ENCODE results near the gene MINDY1.
A peak's percentile ranks its signal among the peaks of the same experiment; 100 is the strongest.

MINDY1 gene

GRCh38 chr1:150974580-150975478, 31.9 kb downstream of the MINDY1 start, which contains the start of gene CERS2:
Gene CERS2 (minus strand): TSS chr1:150974835. CDS start chr1:150969090, 5,745 bp downstream.
- TF ChIP-seq, protein P1, sequence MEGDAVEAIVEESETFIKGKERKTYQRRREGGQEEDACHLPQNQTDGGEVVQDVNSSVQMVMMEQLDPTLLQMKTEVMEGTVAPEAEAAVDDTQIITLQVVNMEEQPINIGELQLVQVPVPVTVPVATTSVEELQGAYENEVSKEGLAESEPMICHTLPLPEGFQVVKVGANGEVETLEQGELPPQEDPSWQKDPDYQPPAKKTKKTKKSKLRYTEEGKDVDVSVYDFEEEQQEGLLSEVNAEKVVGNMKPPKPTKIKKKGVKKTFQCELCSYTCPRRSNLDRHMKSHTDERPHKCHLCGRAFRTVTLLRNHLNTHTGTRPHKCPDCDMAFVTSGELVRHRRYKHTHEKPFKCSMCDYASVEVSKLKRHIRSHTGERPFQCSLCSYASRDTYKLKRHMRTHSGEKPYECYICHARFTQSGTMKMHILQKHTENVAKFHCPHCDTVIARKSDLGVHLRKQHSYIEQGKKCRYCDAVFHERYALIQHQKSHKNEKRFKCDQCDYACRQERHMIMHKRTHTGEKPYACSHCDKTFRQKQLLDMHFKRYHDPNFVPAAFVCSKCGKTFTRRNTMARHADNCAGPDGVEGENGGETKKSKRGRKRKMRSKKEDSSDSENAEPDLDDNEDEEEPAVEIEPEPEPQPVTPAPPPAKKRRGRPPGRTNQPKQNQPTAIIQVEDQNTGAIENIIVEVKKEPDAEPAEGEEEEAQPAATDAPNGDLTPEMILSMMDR (IDR thresholded peaks at IDR 0.05; ENCODE audit: low read depth, low read length, missing control alignments), result no peak
- H3K27me3 ChIP-seq (replicated peaks), result no peaks in the 10 kb centered on the region
- in situ Hi-C loops (cut with HindIII; ENCODE audit: low pct_ligation_motif_present, low sequenced_read_pairs), result no loop called here
- H3K36me3 ChIP-seq (replicated peaks), result no peaks in the 10 kb centered on the region
- peak within 1 kb of the TSS; percentile 80 for H3K4me3 ChIP-seq (ENCODE audit: low read depth, low read length)
- peak; percentile 62 for DNase-seq
- H3K27ac ChIP-seq, result peak within 1 kb of the TSS; percentile 75

DNA sequence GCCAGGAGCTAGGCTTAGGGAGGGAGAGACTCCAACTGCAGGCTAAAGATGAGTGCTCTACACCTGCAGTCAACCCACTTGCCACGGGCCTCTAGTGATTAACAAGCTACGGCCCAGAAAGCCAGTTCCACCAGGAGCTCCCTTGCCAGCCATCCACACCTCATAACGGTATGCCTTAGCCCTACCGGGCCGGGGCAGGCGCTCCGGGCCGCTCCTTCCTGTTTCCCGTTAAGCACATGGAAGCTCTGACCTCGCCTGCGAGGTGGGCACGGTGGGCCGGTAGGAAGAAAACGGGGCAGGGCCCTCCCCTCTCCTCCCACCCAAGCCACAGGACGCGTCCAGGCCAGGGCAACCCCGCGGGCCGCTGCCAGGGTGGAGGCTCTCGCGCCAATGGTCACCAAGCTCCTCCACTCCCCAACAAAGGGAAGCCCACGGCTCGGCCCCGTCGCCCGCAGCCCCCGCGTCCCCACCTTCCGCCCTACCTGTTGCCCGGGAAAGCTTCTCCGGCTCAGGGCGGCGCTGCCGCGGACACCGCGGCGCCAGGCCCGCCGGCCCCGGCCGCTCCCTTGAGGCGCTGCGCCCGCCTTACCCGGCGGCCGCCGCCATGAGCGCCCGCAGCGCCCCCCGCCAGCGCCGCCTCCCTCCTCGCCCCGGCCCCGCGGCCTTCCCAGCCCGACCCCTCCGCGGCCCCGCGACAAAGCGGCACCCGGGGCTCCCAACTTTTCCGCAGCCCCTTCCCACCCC, 32.7 kb downstream of the MINDY1 start:
- in situ Hi-C loops (cut with HindIII; ENCODE audit: low pct_ligation_motif_present, low sequenced_read_pairs), result no loop called here
- Histone ChIP-seq H3K36me3 (replicated peaks) (peaks cover 2% of the 10 kb centered on the region), H3K4me3 (ENCODE audit: low read depth, low read length) (peak overlapping the region; percentile 80), H3K27me3 (replicated peaks) (no peaks in the 10 kb centered on the region), H3K27ac (peak overlapping the region; percentile 75)
- no peak for DNase-seq
- TF ChIP-seq, protein P1 (IDR thresholded peaks at IDR 0.05; ENCODE audit: low read depth, low read length, missing control alignments), result no peak

DNA sequence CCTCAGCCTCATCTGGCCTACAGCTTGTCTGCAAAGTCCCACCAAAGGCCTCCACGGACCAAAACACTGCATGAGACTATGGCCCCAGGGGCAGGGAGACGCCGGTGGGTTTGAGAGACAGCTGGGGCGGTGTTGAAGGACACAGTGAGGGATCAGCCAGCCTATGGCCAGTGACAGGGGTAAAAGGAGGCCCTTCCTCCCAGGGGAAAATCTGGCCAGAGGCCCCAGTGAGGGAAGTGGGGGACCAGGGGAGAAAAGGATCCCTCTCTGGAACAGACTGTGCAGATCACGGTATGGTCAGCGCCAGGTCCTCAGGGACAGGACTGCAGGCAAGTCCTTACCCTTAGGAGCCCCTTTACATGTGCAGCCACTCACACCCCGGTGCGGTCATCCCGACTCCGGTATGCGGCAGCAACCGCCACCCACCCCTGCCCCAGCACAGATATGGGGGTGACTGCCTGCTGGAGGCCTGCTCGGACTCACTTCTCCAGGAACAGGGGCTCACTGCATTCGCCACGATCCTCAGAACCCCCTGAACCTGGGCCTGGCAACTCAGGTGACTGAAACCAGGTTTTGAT, 33.4 kb downstream of the MINDY1 start:
- Histone ChIP-seq H3K27ac (peak overlapping the region; percentile 75), H3K36me3 (replicated peaks) (peaks cover 8% of the 10 kb centered on the region), H3K4me3 (ENCODE audit: low read depth, low read length) (peak overlapping the region; percentile 80), H3K27me3 (replicated peaks) (no peaks in the 10 kb centered on the region)
- TF ChIP-seq, protein P1 (IDR thresholded peaks at IDR 0.05; ENCODE audit: low read depth, low read length, missing control alignments), result no peak
- in situ Hi-C loops (cut with HindIII; ENCODE audit: low pct_ligation_motif_present, low sequenced_read_pairs), result no loop called here
- no peak for DNase-seq

DNA sequence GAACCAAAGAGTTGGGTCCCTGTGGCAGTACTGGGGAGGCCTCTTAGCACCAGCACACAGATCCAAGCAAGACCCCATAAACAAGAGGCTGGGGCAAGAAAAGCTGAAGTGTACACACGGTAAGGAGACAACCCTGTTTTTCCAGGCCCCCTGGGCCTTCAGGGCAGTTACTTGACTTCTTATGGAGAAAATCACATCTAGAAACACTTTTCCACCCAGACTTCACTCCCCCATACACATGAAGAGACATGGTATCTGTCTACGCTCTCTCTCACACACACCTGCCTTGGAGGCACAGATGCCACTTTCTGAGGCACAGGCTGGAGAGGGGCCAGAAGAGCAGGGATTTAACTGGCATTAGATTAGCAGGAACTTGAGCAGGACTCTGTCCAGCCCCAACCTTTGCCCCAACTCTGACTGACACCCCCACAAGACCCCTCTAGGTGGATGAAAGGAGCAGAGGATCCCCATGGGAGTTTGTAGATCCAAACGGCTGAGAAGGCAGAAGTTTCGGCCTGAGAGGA, 34.2 kb downstream of the MINDY1 start:
- TF ChIP-seq, protein P1 (IDR thresholded peaks at IDR 0.05; ENCODE audit: low read depth, low read length, missing control alignments), result no peak
- no peak overlapping the region for H3K27ac ChIP-seq

DNA sequence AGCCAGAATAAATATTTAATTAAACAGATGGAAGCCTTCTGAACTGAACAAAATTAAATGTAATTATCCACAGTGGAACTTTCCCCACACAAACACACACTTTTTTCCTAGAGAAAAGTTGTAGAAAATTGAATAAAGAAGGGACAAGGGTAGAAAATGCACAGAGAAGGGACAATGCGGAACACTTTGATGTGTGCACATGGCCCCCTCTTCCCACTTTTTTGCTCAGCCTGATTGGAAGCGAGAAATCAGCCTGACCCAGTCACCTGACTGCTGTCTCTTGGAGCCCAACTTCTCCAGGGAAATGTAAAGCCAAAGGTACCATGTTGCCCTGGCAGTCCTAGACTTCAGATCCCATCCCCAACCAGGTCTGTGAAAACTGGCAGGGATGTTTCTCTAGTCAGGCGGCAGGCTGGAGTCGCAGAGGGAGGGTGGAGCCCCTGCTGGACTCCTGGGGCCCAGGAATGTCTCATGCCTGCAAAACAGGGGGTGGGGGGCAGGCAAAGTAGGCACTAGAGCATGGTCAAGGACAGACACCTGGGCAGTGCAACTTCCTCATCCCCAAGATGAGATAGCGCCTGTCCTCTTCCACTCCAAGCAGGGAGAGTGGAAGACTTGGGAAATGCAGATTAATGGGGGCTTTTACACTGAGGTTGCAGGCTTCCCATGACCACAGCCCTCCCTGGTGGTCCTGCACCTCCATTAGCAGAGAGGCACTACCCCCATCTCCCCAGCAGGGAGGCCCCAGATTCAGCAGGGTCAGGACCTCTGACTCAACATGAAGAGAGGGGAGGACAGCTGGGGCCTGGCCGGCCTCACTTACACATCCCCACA, 34.9 kb downstream of the MINDY1 start:
- Histone ChIP-seq H3K27ac (no peak overlapping the region), H3K4me3 (ENCODE audit: low read depth, low read length) (peak overlapping the region; percentile 17), H3K36me3 (replicated peaks) (peaks cover 24% of the 10 kb centered on the region), H3K27me3 (replicated peaks) (no peaks in the 10 kb centered on the region)
- in situ Hi-C loops (cut with HindIII; ENCODE audit: low pct_ligation_motif_present, low sequenced_read_pairs), result no loop called here
- no peak for DNase-seq
- TF ChIP-seq, protein P1 (IDR thresholded peaks at IDR 0.05; ENCODE audit: low read depth, low read length, missing control alignments), result peak; percentile 34

More for the DNA sequence above, 34.2 kb downstream of the MINDY1 start:
- peaks cover 17% of the 10 kb centered on the region for H3K36me3 ChIP-seq (replicated peaks)
- in situ Hi-C loops (cut with HindIII; ENCODE audit: low pct_ligation_motif_present, low sequenced_read_pairs), result no loop called here
- DNase-seq, result no peak
- no peaks in the 10 kb centered on the region for H3K27me3 ChIP-seq (replicated peaks)
- H3K4me3 ChIP-seq (ENCODE audit: low read depth, low read length), result peak overlapping the region; percentile 12

Data from brain microvascular endothelial cell (primary cell).